Fibroblast of lung (primary cell): ENCODE measurements around the gene OPN1SW.

Experiments used
- EZH2 ChIP-seq: IDR thresholded peaks from 2 replicates; pipeline ENCODE4 v1.5.1; 2012; ENCODE audit warnings: low read length, control low read depth, mild to moderate bottlenecking; ENCODE audit errors: missing control alignments
- TF ChIP-seq, protein P1 (sequence below), 2 donors: IDR thresholded peaks in 1 of 2; conservative IDR thresholded peaks in 1 of 2; 1 replicate in 1 of 2; 2 replicates in 1 of 2; pipeline ENCODE4 v1.5.1; 2011 to 2012; ENCODE audit warnings: low read length in 2 of 2, control low read depth in 1 of 2, inconsistent platforms in 1 of 2, low read depth in 1 of 2, mild to moderate bottlenecking in 1 of 2

DNA sequence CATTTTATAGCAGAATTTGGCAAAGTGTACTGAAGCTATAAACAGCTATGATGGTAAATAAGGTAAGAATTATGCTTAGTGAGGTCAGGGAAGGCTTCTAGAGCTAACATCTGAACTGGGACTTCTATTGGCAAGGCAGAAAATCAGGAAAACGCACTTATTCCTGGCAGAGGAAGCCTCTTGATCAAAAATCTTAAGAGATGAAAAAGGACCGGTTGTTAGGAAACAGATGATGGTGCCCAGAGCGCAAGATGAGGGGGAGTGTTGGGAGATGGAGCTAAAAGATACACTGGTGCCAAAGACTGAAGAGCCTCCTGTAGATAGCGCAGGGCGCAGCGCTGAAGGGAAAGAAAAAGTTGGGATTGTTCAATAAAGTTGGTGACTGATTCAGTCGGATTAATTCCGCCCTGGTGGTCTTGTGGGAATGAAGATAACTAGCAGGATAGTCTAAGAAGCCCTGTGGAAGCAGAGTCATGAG lies 37.0 kb downstream of the OPN1SW start:
- TF ChIP-seq, protein P1, sequence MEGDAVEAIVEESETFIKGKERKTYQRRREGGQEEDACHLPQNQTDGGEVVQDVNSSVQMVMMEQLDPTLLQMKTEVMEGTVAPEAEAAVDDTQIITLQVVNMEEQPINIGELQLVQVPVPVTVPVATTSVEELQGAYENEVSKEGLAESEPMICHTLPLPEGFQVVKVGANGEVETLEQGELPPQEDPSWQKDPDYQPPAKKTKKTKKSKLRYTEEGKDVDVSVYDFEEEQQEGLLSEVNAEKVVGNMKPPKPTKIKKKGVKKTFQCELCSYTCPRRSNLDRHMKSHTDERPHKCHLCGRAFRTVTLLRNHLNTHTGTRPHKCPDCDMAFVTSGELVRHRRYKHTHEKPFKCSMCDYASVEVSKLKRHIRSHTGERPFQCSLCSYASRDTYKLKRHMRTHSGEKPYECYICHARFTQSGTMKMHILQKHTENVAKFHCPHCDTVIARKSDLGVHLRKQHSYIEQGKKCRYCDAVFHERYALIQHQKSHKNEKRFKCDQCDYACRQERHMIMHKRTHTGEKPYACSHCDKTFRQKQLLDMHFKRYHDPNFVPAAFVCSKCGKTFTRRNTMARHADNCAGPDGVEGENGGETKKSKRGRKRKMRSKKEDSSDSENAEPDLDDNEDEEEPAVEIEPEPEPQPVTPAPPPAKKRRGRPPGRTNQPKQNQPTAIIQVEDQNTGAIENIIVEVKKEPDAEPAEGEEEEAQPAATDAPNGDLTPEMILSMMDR (conservative IDR thresholded peaks at IDR 0.05 in 1 of 2, IDR thresholded peaks at IDR 0.05 in 1 of 2; ENCODE audit: low read depth in 1 of 2, low read length in 2 of 2): no peak
- no peak for TF ChIP-seq EZH2
